Measurements from ENCODE around the gene CHIA. TPM values are rescaled to one million over a fixed set of nuclear protein-coding genes. Genes with fewer than 3 reads are reported as not detected.

The CHIA gene
- total and polyA plus RNA-seq, 2 of the 4 experiments (the other 2 are of a cell fraction): not detected

DNA sequence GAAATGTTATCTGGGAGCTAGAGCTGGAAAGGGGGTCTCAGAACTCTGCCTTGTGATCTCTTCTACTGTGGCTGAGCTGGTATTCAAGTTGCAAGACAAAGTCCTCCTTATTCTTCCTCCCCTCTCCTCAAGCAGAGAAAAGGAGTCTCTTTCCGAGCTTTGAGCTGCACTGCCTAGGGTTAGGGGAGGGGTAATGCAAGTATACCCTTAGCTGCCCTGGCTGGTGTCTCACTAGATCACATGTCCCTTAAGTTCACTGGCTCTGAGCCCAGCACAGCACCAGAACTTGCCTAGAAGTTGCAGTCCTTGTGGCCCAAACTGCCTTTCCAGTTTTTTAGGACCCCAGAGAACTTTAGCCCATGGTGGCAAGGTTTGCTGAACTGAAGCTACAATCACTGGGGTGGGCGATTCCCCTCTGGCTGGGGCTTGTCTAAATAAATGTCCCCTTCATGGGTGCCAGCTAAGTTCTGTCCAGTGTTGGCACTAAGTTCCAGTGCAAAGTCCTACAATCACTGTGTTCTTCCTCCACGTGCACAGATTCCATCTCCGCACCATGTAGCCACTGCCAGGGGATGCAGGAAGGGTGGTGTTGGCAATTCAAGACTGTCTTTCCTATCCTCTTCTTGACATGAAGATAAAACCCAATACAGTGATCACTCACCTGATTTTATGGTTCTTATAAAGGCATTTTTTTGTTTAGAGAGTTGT lies 22.7 kb upstream of the CHIA start:
- no peak for ATAC-seq (ENCODE audit: low read depth)
- H2BK15ac ChIP-seq (ENCODE audit: low read depth, low read length): no peak overlapping the region
- no peak overlapping the region for H3K23ac ChIP-seq (ENCODE audit: low read depth, low read length)
- H3K4me1 ChIP-seq (ENCODE audit: control insufficient read depth, insufficient read depth, low read length): no peaks in the 10 kb centered on the region
- TF ChIP-seq ELK1 (IDR thresholded peaks at IDR 0.05; ENCODE audit: borderline replicate concordance, low read depth, low read length): no peak
- no peak for TF ChIP-seq MAZ (IDR thresholded peaks at IDR 0.05; ENCODE audit: borderline replicate concordance, low read depth, low read length)
- no peak for TF ChIP-seq RAD21 (IDR thresholded peaks at IDR 0.05; ENCODE audit: low read length)
- TF ChIP-seq, protein P1, sequence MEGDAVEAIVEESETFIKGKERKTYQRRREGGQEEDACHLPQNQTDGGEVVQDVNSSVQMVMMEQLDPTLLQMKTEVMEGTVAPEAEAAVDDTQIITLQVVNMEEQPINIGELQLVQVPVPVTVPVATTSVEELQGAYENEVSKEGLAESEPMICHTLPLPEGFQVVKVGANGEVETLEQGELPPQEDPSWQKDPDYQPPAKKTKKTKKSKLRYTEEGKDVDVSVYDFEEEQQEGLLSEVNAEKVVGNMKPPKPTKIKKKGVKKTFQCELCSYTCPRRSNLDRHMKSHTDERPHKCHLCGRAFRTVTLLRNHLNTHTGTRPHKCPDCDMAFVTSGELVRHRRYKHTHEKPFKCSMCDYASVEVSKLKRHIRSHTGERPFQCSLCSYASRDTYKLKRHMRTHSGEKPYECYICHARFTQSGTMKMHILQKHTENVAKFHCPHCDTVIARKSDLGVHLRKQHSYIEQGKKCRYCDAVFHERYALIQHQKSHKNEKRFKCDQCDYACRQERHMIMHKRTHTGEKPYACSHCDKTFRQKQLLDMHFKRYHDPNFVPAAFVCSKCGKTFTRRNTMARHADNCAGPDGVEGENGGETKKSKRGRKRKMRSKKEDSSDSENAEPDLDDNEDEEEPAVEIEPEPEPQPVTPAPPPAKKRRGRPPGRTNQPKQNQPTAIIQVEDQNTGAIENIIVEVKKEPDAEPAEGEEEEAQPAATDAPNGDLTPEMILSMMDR (conservative IDR thresholded peaks at IDR 0.05; ENCODE audit: low read depth, low read length): no peak
- TF ChIP-seq SMC3 (IDR thresholded peaks at IDR 0.05; ENCODE audit: low read depth, low read length): no peak
- intact Hi-C loops (cut with micrococcal nuclease): no loop called here
- H2AFZ ChIP-seq (replicated peaks; ENCODE audit: low read length, poor library complexity): no peak overlapping the region
- no peak overlapping the region for H3K4me3 ChIP-seq (ENCODE audit: insufficient read depth, low read depth, low read length)
- H2AK5ac ChIP-seq (ENCODE audit: low read depth, low read length): no peak overlapping the region
- no peak for DNase-seq
- ChIA-PET CTCF (no interaction called here), POLR2A (ENCODE audit: unreplicated experiment) (no interaction called here)
- no peak overlapping the region for H3K4me2 ChIP-seq (ENCODE audit: low read depth, low read length)
- no peak overlapping the region for H3K18ac ChIP-seq (ENCODE audit: low read depth, low read length)
- no peak overlapping the region for H3K14ac ChIP-seq (replicated peaks; ENCODE audit: low read depth, low read length)
- no peak overlapping the region for H4K91ac ChIP-seq (ENCODE audit: insufficient read depth, low read depth, low read length)
- H3K9ac ChIP-seq (ENCODE audit: low read depth, low read length): no peak overlapping the region
- H4K20me1 ChIP-seq (ENCODE audit: insufficient read depth, low read length): no peaks in the 10 kb centered on the region
- no peak overlapping the region for H3K27ac ChIP-seq (ENCODE audit: insufficient read depth, low read length)
- no peaks in the 10 kb centered on the region for H3K36me3 ChIP-seq (ENCODE audit: control insufficient read depth, insufficient read depth, low read length)
- H2AK9ac ChIP-seq (replicated peaks; ENCODE audit: low read depth, low read length, poor library complexity): no peak overlapping the region
- dilution Hi-C loops (cut with HindIII; ENCODE audit: low sequenced_read_pairs, unreplicated experiment): no loop called here
- no peak overlapping the region for H2BK5ac ChIP-seq (ENCODE audit: low read depth, low read length, poor library complexity, severe bottlenecking)
- no peak overlapping the region for H2BK120ac ChIP-seq (ENCODE audit: low read depth, low read length)
- peaks cover 2% of the 10 kb centered on the region; the same call in 1 of the 2 replicates for H3K9me3 ChIP-seq (ENCODE audit: control insufficient read depth, insufficient read depth, low read length)
- H3K4ac ChIP-seq (ENCODE audit: low read depth, low read length): no peak overlapping the region
- no peak overlapping the region for H4K5ac ChIP-seq (ENCODE audit: low read depth, low read length)
- no peak overlapping the region for H2BK20ac ChIP-seq (ENCODE audit: low read depth, low read length)
- H3K56ac ChIP-seq (ENCODE audit: extremely low read depth, insufficient read depth, low read length): no peak overlapping the region
- H3K79me1 ChIP-seq (ENCODE audit: low read depth in 1 of 2, low read length in 2 of 2): no peaks in the 10 kb centered on the region
- H3K27me3 ChIP-seq (ENCODE audit: control insufficient read depth, insufficient read depth, low read length): peaks cover 25% of the 10 kb centered on the region
- 50% methylated on average over 1 of the region's 4 CpGs; no CpG with 5 or more reads in 1 of the 2 experiments for WGBS, 2 experiments (ENCODE audit: extremely low coverage in 2 of 2, insufficient read length in 1 of 2)
- BruUV-seq (replicated peaks): no TSS peak
- in situ Hi-C loops (cut with MboI; ENCODE audit: low sequenced_read_pairs): no loop called here
- H3K9me1 ChIP-seq (ENCODE audit: insufficient read depth, low read length): no peaks in the 10 kb centered on the region
- no peak overlapping the region for H4K8ac ChIP-seq (ENCODE audit: low read depth in 2 of 2, low read length in 2 of 2)
